ENCODE results near the gene PRR7.

PRR7 gene

DNA sequence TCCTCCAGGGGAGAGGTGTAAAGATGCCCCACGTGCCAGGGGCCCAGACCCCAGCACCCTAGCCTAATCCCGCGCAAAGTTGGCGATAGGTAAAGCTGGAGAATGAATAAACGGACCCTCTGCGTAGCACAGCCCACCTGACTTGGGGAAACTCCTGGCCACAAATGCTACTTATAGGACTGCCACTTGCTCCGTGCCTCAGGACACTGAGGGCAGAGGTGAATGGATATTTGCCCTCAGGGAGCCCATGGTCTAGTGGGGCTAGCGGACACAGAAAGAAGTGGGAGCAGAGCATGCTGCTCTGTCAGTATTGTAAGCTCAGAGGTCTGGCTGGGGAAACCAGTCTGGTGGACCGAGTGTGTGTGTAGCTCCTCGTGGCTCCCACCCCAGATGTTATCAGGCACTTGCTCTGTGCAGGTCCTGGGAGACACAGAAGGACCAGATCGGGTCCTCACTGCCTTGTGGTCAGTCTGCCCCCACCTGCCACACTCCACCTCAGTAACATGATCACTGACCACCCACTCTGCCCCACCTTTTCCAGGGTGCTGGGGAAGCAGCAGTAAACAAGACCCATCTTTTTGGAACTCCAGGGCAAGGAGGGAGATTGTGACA lies 19.3 kb upstream of the PRR7 start (continued):
- TF ChIP-seq GLIS2 (tag by site-specific recombination; IDR thresholded peaks at IDR 0.05), result peak; percentile 59; the same call in 1 of the 2 replicates

DNA sequence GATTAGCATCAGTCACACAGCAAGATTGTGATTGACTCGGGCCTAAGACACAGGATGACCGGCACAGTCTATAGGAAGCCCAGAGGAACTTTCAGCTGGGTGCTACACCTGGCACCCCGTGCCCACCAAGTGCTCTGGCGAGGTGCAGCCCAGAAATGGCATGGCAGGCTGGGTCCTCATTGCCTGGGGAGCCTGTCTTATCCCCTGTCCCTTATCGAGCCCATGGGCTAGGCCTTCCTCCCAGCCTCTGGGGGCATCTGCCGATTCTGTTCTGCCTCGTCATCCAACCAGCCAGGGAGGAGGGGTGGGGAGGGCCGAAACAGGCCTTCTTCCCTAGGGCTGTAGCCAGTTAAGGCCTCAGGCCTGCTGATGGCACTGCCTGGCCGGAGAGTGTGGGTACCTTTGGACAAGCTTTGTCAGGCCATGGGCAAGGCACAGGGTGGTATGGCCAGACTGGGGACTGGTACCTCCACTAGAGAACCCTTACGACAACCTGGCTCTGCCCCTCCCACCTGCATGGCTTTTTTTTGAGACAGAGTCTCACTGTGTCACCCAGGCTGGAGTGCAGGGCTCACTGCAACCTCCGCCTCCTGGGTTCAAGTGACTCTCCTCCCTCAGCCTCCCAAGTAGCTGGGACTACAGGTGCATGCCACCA lies 18.6 kb upstream of the PRR7 start:
- Histone ChIP-seq H3K36me3 (ENCODE audit: control insufficient read depth in 2 of 2, insufficient read depth in 1 of 2, low read length in 2 of 2) (peaks cover 0 to 46% of the 10 kb centered on the region in 2 experiments; a peak in 1 of 3 replicates), H3K27ac (ENCODE audit: extremely low read depth, low read depth, low read length) (no peak overlapping the region), H3K4me3 (ENCODE audit: low read depth, low read length) (no peak overlapping the region), H3K4me1 (ENCODE audit: control insufficient read depth, insufficient read depth, low read length) (no peaks in the 10 kb centered on the region), H3K9me3 (ENCODE audit: control insufficient read depth, insufficient read depth, low read depth, low read length) (no peaks in the 10 kb centered on the region)
- TF ChIP-seq ZNF600 (tag by site-specific recombination; IDR thresholded peaks at IDR 0.05), result peak; percentile 52; the same call in 1 of the 2 replicates
- TF ChIP-seq, protein P1, sequence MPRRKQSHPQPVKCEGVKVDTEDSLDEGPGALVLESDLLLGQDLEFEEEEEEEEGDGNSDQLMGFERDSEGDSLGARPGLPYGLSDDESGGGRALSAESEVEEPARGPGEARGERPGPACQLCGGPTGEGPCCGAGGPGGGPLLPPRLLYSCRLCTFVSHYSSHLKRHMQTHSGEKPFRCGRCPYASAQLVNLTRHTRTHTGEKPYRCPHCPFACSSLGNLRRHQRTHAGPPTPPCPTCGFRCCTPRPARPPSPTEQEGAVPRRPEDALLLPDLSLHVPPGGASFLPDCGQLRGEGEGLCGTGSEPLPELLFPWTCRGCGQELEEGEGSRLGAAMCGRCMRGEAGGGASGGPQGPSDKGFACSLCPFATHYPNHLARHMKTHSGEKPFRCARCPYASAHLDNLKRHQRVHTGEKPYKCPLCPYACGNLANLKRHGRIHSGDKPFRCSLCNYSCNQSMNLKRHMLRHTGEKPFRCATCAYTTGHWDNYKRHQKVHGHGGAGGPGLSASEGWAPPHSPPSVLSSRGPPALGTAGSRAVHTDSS (tag by site-specific recombination; IDR thresholded peaks at IDR 0.05), result no peak
- POLR2A ChIA-PET, result interaction anchor here (0.6 to 4.2 kb wide), 10 partner anchors 10 to 762 kb away, joined by 3 to 45 read pairs (median 8); partner anchors contain the start of gene DBN1
- CTCF ChIA-PET, result interaction anchor here (0.5 to 5.2 kb wide), 7 partner anchors 20 to 59 kb away, joined by 3 to 40 read pairs (median 4); no protein-coding TSS in a partner anchor

DNA sequence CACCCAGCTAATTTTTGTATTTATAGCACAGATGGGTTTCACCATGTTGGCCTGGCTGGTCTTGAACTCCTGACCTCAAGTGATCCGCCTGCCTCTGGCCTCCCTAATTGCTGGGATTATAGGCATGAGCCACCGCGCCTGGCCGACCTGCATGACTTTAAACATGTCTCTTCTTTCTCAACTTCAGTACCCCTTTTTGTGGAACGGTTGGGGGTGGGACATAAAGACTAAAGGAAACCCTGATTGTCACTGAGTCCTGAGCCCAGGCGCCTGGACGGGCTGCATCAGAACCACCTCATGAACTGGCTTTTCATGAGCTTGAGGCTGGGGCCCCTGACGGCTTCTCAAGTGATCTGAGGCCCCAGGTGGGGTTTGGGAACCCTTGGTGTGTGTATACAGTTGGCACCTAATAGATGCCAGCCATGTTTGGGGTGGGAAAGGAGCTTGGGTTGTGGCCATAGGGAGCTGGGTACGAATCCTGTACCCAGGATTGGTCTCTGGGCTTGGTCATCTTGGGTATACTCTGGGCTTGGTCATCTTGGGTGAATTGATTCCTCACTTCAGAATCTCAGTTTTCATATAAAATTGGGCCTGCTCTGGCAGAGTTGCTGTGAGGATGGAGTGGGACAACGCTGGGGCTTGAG lies 17.9 kb upstream of the PRR7 start:
- Histone ChIP-seq H3K4me3 (ENCODE audit: low read depth, low read length) (no peak overlapping the region), H3K36me3 (ENCODE audit: control insufficient read depth in 2 of 2, insufficient read depth in 1 of 2, low read length in 2 of 2) (peaks cover 0 to 53% of the 10 kb centered on the region in 2 experiments; a peak in 1 of 3 replicates), H3K9me3 (ENCODE audit: control insufficient read depth, insufficient read depth, low read depth, low read length) (no peaks in the 10 kb centered on the region), H3K4me1 (ENCODE audit: control insufficient read depth, insufficient read depth, low read length) (no peaks in the 10 kb centered on the region), H3K27ac (ENCODE audit: extremely low read depth, low read depth, low read length) (no peak overlapping the region)
- TF ChIP-seq ZNF558 (tag by site-specific recombination; IDR thresholded peaks at IDR 0.05) (no peak), ZSCAN23 (tag by site-specific recombination; IDR thresholded peaks at IDR 0.05) (no peak), ZNF10 (tag by site-specific recombination; IDR thresholded peaks at IDR 0.05) (no peak), ZNF350 (tag by site-specific recombination; IDR thresholded peaks at IDR 0.05) (no peak)
- TF ChIP-seq, protein P2, sequence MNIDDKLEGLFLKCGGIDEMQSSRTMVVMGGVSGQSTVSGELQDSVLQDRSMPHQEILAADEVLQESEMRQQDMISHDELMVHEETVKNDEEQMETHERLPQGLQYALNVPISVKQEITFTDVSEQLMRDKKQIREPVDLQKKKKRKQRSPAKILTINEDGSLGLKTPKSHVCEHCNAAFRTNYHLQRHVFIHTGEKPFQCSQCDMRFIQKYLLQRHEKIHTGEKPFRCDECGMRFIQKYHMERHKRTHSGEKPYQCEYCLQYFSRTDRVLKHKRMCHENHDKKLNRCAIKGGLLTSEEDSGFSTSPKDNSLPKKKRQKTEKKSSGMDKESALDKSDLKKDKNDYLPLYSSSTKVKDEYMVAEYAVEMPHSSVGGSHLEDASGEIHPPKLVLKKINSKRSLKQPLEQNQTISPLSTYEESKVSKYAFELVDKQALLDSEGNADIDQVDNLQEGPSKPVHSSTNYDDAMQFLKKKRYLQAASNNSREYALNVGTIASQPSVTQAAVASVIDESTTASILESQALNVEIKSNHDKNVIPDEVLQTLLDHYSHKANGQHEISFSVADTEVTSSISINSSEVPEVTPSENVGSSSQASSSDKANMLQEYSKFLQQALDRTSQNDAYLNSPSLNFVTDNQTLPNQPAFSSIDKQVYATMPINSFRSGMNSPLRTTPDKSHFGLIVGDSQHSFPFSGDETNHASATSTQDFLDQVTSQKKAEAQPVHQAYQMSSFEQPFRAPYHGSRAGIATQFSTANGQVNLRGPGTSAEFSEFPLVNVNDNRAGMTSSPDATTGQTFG (tag by site-specific recombination; IDR thresholded peaks at IDR 0.05; ENCODE audit: borderline replicate concordance), result no peak
- TF ChIP-seq, protein P3, sequence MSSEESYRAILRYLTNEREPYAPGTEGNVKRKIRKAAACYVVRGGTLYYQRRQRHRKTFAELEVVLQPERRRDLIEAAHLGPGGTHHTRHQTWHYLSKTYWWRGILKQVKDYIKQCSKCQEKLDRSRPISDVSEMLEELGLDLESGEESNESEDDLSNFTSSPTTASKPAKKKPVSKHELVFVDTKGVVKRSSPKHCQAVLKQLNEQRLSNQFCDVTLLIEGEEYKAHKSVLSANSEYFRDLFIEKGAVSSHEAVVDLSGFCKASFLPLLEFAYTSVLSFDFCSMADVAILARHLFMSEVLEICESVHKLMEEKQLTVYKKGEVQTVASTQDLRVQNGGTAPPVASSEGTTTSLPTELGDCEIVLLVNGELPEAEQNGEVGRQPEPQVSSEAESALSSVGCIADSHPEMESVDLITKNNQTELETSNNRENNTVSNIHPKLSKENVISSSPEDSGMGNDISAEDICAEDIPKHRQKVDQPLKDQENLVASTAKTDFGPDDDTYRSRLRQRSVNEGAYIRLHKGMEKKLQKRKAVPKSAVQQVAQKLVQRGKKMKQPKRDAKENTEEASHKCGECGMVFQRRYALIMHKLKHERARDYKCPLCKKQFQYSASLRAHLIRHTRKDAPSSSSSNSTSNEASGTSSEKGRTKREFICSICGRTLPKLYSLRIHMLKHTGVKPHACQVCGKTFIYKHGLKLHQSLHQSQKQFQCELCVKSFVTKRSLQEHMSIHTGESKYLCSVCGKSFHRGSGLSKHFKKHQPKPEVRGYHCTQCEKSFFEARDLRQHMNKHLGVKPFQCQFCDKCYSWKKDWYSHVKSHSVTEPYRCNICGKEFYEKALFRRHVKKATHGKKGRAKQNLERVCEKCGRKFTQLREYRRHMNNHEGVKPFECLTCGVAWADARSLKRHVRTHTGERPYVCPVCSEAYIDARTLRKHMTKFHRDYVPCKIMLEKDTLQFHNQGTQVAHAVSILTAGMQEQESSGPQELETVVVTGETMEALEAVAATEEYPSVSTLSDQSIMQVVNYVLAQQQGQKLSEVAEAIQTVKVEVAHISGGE (tag by site-specific recombination; conservative IDR thresholded peaks at IDR 0.05; ENCODE audit: low read depth), result no peak
- POLR2A ChIA-PET, result interaction anchor here (0.6 to 4.2 kb wide), 6 partner anchors 9 to 38 kb away, joined by 3 to 45 read pairs (median 7); no protein-coding TSS in a partner anchor
- CTCF ChIA-PET, result interaction anchor here (0.5 to 4.3 kb wide), 4 partner anchors 20 to 44 kb away, joined by 3 to 29 read pairs (median 4); no protein-coding TSS in a partner anchor
